ENCODE results near the gene ARIH1.
"Not testable (repeated sequence)": the region's sequence is repeated elsewhere in the genome, so short reads cannot be mapped to it uniquely, and the experiment has no call there.

The ARIH1 gene

DNA sequence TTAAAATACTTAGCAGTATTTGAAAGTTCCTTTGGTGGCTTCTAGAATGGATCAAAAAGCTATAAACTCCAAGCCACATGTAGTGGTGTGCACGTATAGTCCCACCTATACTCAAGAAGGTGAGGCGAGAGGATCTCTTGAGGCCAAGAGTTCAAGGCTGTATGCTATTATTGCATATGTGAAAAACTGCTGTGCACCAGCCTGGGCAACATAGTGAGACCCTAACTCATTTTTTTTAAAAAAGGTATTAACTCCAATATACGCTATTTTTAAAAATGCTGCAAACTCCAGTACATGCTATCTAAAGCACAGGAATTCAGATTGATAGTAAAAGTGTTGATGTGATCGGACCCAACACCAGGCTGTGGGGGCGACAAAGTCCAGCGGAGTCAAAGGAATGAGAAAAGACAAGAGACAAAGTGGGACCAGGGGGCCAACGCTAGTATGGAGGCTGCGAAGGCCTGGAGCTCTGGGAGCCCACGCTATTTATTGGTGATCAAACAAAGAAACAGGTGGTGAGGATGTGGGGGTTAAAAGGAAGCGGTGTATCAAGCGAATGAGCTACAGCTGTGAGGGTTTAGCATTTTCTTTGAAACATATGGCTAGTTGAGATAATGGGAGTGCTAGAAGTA lies 66.6 kb downstream of the ARIH1 start:
- no peak for DNase-seq

DNA sequence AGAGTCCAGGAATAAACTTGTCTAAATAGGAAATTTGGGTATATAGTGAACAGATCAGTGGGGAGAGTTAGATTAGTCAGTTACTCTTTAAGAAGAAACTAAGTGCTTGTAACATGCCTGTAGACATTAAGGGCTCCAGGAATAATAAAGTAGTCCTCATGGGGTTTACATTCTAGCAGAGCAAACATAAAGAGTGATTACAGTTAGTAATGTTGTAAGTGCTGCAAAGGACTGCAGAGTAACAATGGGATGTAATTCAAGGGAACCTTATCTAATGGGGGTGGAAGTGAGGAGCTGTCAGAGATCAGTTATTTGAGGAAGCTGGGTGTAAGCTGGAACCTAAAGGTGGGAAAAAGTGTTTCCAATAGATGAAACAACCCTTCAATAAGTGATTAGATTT lies 67.5 kb downstream of the ARIH1 start:
- DNase-seq, result no peak

DNA sequence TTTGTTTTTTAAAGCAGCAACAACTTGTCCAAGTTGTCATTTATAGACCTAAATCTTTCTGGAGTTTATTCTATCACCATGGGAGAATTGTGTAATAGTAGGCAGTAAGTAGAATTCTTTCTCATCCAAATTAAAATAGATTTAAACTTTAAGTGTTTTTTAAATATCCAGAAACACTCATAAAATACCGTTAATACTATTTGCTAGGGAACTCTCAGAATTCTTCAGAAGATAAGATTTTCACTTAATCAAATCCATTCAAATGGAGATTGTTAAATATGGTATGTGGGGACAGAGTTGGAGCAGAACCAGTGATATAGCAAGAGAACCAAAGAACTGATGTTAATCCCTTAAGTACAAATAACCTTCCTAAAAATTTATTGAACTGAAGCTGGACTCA lies 71.0 kb downstream of the ARIH1 start:
- no peak for DNase-seq

DNA sequence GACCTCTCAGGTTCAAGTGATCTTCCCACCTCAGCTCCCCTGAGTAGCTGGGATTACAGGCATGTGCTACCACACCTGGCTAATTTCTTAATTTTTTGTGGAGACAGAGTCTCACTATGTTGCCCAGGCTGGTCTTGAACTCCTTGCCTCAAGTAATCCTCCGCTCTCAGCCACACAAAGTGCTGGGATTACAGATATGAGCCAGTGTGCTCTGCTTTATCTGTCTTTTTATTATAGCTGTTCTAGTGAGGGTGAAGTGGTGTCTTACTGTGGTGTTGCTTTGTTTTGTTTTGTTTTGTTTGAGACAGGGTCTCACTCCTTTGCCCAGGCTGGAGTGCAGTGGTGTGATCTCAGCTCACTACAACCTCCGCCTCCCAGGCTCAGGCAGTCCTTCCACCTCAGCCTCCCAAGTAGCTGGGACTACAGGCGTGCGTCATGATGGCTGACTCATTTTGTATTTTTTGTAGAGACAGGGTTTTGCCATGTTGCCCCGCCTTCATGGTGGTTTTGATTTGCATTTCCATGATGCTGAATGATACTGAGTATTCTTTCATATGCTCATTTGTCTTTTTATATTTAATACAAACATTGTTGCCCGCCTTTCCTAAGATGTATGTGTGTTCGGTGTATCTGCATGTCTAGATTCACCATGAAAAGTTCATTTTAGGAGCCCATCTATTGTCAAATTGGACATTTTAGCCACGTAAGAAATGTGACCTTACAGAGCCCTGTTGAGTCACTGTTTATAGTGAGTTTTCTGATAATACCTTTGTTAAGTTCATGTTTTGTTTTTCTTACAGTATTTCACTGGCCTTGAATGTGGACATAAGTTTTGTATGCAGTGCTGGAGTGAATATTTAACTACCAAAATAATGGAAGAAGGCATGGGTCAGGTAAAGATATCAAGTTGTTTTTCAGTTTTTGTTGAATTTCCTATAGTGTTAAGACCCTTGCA lies 80.6 kb downstream of the ARIH1 start:
- no peak for DNase-seq

DNA sequence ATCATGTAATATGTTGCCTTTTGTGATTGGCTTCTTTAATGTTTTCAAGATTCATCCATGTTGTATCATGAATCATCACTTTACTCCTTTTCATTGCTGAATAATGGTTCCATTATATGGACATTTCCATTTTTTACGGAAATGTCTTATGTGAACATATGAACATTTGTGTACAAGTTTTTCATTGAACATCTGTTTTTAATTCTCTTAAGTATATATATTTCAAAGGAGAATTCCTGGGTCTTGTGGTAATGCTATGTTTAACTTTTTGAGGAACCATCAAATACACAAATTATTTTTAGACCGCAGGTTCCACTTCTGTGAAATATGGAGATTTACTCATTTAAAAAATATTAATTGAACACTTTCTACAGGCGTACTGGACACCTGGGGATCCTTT lies 85.7 kb downstream of the ARIH1 start:
- DNase-seq, result no peak

DNA sequence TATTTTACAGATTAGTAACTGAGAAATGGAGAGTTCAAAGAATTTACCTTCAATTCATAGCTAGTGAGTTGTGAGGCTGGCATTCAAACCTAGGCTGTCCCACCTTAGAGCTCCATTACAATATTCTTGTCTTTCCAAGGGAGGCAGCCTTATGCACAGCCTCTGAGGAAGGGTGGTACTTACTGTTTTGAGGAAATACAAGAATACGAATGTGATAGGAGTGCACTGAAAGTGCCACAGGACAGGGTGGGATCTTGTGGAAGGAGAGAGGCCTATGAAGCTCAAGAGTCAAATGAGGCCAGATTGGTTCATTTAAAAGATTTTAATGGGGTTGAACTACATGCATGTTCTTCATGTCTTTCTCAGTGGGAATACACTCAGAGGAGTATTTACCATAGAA lies 86.3 kb downstream of the ARIH1 start:
- no peak for DNase-seq

DNA sequence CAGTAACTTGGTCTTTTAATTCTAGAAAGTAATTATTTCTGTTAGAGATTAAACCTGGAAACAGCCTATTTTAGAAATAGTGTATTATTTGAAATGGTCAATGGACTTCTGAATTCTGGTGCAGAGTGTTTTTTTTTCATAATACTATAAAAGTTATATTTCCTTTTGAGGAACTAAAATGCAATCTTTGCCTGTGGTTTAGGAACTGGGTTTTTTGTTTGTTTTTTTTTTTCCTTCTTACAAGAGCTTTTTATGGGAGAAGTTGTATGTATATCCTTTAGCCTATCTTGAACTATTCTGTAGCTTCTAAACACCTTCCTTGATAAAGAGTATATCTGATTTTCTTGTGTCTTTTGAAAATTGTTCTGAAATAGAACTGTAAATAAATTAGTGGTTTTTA lies 88.3 kb downstream of the ARIH1 start:
- no peak for DNase-seq

DNA sequence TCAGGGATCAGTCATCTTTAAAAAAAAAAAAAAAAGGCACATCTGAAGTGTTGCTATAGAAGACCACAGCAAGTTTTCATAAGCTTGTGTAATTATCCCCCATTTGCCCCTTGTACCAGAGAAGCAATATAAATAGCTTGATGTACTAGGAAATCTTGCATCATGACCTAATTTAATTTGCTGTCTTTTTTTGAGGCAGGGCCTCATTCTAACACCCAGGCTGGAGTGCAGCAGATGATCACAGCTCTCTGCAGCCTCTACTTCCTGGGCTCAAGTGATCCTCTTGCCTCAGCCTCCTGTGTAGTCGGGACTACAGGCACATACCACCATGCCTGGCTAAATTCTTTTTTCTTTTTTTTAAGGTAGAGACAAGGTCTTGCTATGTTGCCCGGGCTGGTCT lies 88.7 kb downstream of the ARIH1 start:
- no peak for DNase-seq

DNA sequence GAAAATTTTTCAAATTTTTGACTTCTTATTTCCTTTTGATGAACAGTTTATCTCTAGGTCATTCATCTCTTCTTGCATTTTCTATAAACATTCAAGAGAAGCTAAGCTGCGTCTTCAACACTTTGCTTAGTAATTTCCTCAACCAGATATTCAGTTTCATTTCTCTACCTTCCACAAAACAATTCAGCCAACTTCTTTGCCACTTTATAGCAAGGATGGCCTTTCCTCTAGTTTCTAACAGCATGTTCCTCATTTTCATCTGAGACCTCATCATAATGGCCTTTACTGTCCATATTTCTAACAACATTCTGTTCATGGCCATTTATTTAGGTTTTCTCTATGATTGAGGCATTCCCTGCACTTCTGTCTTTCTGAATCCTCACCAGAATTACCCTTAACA lies 90.0 kb downstream of the ARIH1 start:
- no peak for DNase-seq

DNA sequence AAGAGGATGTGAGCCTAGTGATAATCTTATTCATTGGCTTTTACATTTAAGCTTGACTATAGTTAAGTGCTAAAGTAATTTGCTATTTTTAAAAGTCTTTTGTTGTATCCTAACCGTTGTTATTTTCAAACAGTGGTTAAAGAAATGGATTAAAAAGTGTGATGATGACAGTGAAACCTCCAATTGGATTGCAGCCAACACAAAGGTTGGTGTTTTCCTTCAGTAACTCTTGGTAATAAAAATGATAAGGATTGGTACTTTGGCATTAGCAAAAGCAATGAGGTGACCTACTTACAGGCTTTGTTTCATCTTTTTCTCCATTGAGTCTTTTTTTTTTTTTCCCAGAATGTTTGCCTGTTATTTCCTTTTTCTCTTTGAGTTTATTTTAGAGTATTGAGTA lies 92.8 kb downstream of the ARIH1 start:
- DNase-seq, result no peak

DNA sequence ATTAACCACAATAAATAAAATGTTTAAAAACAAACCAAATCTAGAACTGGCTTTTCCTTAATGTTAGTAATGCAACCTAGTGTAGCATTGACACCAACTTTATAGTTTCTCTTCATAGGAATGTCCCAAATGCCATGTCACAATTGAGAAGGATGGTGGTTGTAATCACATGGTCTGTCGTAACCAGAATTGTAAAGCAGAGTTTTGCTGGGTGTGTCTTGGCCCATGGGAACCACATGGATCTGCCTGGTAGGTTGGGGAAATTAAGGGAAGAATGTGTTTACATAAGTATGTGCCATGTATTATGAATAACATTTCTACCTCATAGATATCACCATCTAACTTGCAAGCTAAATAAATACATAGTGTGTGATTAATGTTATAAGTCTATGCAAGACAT lies 95.9 kb downstream of the ARIH1 start:
- DNase-seq, result no peak

DNA sequence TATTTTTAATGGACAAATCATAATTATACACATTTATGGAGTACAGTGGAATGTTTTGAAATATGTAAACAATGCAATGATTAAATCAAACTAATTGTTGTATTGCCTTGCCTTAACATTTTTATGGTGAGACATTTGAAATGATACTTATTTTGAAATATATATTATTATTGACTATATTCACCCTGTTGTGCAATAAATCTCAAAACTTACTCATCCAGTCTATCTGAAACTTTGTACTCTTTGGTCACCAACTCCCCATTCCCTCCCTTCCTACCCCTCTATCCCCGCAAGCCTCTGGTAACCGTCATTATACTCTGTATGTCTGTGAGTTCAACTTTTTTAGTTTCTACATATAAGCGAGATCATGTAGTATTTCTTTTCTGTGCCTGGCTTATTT lies 105.7 kb downstream of the ARIH1 start:
- DNase-seq, result no peak

DNA sequence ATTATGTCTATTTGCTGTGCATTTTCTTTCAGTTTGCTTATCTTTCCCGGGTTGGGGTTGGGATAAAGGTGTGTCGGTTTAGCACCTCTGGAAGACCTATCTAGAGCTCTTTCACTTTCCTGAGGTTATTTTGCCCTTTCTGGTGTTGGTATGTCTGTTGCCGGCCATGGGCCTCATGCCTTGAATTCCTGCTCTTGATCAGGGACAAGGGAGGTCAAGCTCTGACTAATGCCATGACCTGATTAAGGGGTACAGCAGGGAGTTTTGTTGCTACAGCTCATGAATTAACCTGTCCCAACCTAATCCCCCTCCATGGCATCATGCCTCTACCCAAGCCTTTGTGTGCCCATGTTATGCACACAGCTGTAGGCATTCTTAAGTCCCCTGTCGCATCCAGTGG lies 109.9 kb downstream of the ARIH1 start:
- DNase-seq, result no peak

DNA sequence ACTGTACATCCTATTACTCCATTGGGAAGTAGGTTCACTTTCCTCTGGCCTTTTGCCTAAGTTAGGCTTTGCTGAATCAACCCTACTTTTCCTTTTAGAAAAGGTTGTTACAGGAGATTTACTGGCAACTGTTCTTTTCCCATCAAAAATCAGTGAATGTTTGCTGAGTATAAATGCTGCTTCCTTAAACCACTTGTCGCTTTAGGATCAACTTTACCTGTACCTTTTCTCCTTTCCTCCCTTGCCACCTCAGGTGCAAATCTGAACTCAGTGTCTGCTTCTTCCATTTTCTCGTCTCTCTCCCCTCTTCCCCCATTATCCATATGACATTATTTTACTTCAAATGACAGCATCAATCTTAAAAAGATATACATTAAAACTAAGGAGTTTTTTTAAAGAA lies 110.9 kb downstream of the ARIH1 start:
- no peak for DNase-seq

DNA sequence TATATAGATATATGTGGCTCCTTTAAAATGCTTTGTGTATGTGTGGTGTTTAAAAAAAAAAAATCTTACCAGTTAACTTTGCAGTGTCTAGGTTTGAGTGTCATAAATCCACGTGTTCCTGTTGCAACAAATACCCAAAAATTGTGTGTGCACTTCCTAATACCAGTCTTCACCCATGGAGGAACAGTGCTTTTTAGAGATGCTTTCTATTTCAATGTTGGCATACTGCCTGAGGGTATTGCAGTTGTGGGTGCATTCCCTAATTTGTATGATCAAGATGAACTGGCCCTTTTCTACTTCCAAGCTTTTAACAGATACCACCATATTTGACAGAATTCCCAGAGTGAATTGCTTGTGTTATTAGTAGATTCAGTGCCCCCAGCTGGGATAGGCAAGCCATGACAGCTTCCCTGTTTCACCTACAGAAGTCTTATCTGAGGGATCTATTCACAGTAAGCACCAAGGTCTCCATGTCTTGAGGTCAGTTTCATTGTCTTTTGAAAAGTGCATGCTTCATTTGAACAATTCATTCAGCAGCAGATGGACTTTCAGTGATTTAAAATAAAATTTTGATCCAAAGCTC lies 111.4 kb downstream of the ARIH1 start:
- no peak for DNase-seq

DNA sequence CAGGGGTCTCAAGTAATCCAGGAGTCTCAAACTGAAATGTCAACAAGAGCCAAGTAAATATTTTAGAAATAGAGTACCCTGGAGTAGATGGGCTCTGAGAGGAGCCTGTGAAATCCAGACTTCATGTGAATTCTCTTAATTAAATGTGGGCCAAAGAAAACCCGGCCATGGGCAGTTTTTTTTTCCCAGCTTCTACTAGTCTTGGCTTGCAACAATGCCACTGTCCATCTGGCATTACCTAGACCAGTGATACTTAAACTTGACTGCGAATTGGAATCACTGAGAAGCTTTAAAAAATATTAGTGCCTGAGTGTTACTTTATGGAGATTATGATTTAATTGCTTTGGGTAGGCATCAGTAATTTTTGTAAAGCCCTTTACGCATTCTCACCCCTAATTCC lies 114.0 kb downstream of the ARIH1 start:
- DNase-seq, result no peak

DNA sequence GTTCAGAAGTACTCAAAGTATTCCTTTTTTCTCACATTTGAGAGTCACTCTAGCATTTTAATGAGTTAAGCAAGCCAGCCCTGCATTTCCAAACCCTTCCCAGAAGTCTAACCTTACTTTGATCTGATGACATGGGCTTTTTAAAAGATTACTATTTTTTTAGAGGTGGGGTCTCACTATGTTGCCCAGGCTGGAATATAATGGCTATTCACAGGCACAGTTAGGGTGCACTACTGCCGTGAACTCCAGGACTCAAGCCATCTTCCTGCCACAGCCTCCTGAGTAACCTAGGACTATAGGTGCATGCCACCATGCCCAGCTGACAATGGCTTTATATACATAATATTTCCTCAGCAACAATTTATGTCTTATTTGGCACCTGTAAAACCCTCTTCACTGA lies 116.3 kb downstream of the ARIH1 start:
- DNase-seq, result no peak

DNA sequence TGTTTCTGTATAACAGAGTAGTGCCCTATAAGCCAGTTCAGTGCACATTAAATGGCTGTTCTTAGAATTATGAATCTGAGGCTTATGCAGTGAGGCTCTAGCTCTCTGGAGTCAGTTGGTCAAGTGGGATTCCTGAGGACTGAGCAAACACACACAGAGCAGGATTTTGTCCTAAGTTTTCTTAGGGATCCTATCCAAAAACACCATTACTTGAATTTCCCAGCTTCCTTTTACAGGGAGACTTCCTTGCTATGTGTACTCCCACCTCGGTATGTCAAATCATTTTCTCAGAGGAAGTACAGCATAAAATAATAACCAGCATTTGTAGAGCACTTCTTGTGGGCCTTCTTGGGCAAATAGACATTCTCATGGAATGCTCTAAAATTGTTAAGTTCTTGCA lies 117.2 kb downstream of the ARIH1 start:
- no peak for DNase-seq

DNA sequence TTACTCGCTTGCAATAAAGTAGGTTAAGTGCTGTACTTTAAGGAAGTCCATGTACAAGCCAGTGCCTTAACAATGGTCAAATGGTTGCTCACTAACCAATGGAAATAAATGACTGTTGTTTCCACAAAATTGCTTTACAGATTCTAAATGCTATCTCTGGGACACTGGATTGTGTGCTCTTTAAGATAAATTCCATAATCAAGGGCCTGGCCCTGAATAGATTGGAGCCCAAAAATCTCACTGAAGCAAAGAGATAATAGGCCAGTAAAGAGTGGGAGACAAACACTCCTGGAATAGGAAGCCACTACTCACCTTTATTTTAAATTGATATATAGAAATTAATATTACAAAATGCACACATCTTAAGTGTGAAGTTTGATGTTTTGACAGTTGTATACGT lies 118.0 kb downstream of the ARIH1 start:
- DNase-seq, result no peak

DNA sequence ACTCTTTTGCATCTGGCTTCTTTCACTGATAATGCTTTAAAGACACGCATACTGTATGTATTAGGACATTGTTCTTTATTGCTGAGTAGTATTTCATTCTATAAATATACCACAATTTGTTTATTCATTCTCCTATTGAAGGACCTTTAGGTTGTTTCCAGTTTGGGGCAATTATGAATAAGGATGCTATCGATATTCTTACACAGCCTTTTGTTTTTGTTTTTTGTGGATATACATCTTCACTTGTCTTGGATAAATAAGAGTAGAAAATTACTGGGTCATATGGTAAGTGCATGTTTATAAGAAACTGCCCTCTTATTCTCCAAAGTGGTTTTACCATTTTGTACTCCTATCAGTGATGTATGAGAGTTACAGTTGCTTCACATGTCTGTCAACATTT lies 118.5 kb downstream of the ARIH1 start:
- no peak for DNase-seq

DNA sequence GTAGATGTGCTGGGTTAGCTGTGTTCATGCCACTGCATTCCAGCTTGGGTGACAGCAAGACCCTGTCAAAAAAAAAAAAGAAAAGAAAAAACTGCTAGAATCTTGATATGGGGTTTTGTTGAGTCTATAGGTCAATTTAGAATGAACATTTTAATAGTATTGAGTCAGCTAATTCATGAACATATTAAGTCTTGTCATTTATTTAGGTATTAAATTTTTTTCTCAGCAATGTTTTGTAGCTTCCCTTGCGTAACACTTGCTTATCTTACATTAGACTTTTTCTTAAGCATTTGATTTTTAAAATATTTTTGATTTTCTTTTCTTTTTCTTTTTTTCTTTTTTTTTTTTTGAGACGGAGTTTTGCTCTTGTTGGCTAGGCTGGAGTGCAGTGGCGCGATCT lies 119.7 kb downstream of the ARIH1 start:
- DNase-seq, result no peak

DNA sequence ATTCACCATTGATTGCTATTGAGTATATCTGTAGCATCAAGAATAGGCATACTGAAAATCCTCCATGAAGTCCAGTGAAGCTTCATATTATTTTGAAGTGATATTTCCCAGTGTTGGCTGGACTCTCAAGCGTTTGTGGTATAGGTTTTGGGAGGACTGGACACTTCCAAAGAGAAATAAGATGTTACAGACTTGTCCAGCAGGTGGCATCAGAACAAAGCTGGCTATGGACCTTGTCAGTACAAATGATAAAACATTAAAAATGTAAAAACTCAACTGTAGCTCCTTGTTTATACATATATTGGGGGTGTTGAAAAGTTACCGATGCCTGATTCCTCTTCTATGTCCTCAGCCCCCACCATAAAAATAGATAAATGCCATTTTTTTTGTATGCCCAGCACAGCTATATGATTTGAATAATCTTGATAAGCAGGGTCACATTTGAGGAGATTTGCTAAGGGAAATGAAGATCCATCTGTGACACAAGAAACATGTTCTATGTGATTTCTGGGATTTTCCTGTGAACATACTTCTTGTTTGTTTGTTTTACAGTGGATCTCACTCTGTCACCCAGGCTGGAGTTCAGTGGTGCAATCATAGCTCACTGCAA lies 125.8 kb downstream of the ARIH1 start:
- DNase-seq, result no peak

DNA sequence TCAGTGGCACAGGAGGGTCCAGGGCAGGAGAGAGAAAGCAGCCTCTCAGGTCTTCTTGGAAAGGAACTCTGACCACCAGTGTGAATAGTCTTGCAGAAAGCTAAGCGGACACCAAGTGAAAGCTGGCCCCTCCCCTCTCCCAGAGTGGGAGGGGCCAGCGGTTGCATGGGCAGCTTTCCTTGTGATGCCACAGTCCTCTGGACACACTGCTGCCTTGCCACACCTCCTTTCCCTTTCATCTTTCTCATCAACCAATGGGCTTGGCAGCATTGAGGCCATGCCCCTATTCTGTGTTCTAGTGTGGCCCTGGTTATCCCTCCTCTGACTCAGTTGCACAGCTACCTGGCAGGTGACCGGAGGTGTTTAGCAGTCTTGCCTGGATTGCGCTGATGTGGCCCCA lies 130.7 kb downstream of the ARIH1 start:
- DNase-seq, result no peak

DNA sequence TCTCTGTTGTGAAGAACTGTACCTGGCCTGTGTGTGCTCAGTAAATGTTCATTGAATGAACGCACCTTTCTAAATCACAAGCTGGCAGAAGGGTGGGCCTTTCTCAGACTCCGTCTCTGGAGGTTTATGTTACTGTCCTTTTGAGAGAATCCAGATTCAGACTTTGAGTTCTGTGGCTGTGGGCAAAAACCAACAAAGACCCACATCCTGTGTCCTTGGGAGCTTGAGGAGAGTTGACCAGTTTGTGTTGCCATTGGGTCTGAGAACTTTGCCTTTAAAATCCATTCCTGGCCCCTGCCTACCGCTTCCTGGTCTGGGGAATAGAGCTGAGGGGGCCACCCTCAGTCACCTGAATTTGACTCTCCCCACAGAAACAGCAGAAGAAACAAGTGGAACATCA lies 134.0 kb downstream of the ARIH1 start:
- not testable (repeated sequence) for DNase-seq

All from NCI-H2227 treated with DMSO at 0.1 percent for 48 hours (cell line).